Hepatocyte (in vitro differentiated cells): ENCODE results near the gene DOCK2. TPM values are rescaled to one million over a fixed set of nuclear protein-coding genes. Genes with fewer than 3 reads are reported as not detected.

Experiments used
- DNase-seq: peaks from one replicate; pipeline ENCODE4 v3.0.0-alpha.2; 2016; ENCODE audit warnings: low spot score
- H2AFZ ChIP-seq: fragments of 200-600 bp; sonication (generic); 2 replicates; pipeline ENCODE4 v1.6.0; 2016; ENCODE audit warnings: antibody characterized with exemption, mild to moderate bottlenecking
- H3K27ac ChIP-seq: fragments of 200-600 bp; sonication (generic); 2 replicates; pipeline ENCODE4 v1.5.1; 2016; ENCODE audit warnings: mild to moderate bottlenecking
- H3K27me3 ChIP-seq: fragments of 200-600 bp; sonication (generic); 2 replicates; pipeline ENCODE4 v1.6.1; 2016
- H3K36me3 ChIP-seq: fragments of 200-600 bp; sonication (generic); replicated peaks from 2 replicates; pipeline ENCODE4 v1.5.1; 2016; ENCODE audit warnings: low read depth; ENCODE audit not compliant: insufficient read depth
- H3K4me1 ChIP-seq: fragments of 200-600 bp; sonication (generic); 2 replicates; pipeline ENCODE4 v1.5.1; 2016; ENCODE audit warnings: mild to moderate bottlenecking, moderate library complexity; ENCODE audit not compliant: insufficient read depth
- H3K4me2 ChIP-seq: fragments of 200-600 bp; sonication (generic); 2 replicates; pipeline ENCODE4 v1.6.0; 2016
- H3K4me3 ChIP-seq: fragments of 200-600 bp; sonication (generic); 2 replicates; pipeline ENCODE4 v1.5.1; 2016; ENCODE audit warnings: mild to moderate bottlenecking
- H3K79me2 ChIP-seq: fragments of 200-600 bp; sonication (generic); 2 replicates; pipeline ENCODE4 v1.6.0; 2017; ENCODE audit warnings: mild to moderate bottlenecking
- H3K9me2 ChIP-seq: fragments of 200-600 bp; sonication (generic); replicated peaks from 2 replicates; pipeline ENCODE4 v1.6.0; 2017; ENCODE audit warnings: mild to moderate bottlenecking; ENCODE audit not compliant: insufficient read depth
- H3K9me3 ChIP-seq: fragments of 200-600 bp; sonication (generic); 2 replicates; pipeline ENCODE4 v1.5.1; 2016; ENCODE audit warnings: low read depth, mild to moderate bottlenecking
- H4K20me1 ChIP-seq: fragments of 200-600 bp; sonication (generic); 2 replicates; pipeline ENCODE4 v1.6.0; 2016; ENCODE audit warnings: mild to moderate bottlenecking; ENCODE audit not compliant: insufficient read depth, poor library complexity, severe bottlenecking
- EZH2 ChIP-seq: fragments of 200-600 bp; sonication (generic); IDR thresholded peaks from 2 replicates; pipeline ENCODE4 v1.6.1; 2016; ENCODE audit warnings: antibody characterized with exemption, mild to moderate bottlenecking, borderline replicate concordance
- EZH2phosphoT487 ChIP-seq: fragments of 200-600 bp; sonication (generic); IDR thresholded peaks from one replicate; pipeline ENCODE4 v1.6.1; 2018; ENCODE audit warnings: antibody characterized with exemption, mild to moderate bottlenecking, low read depth, moderate library complexity; ENCODE audit not compliant: unreplicated experiment, severe bottlenecking
- WGBS: methylation state at CpG from one replicate; pipeline ENCODE4 v1.1.6; 2016; ENCODE audit warnings: low lambda C conversion rate; ENCODE audit errors: missing lambda C conversion rate; 5-methylcytosine and 5-hydroxymethylcytosine counted together
- polyA plus RNA-seq: library from polyadenylated mRNA; unstranded; fragments of >200 nt; fragmentation: Nextera tagmentation; extraction: Ambion mirVana; gene quantifications from 2 replicates; pipeline ENCODE4 v1.2.1, GENCODE V29; 2016
- total RNA-seq: library from RNA; depleted of rRNA; stranded (reverse); fragments of >200 nt; gene quantifications from 2 replicates; pipeline ENCODE4 v1.2.3, GENCODE V29; 2014
- TF ChIP-seq, protein P1 (sequence below): fragments of 200-600 bp; sonication (generic); IDR thresholded peaks from 2 replicates; pipeline ENCODE4 v1.5.1; 2016; ENCODE audit warnings: antibody characterized with exemption, mild to moderate bottlenecking; ENCODE audit not compliant: poor library complexity

The DOCK2 gene
- total and polyA plus RNA-seq, 2 experiments from 2014 or later = 0.60 TPM; not detected in 1

DNA sequence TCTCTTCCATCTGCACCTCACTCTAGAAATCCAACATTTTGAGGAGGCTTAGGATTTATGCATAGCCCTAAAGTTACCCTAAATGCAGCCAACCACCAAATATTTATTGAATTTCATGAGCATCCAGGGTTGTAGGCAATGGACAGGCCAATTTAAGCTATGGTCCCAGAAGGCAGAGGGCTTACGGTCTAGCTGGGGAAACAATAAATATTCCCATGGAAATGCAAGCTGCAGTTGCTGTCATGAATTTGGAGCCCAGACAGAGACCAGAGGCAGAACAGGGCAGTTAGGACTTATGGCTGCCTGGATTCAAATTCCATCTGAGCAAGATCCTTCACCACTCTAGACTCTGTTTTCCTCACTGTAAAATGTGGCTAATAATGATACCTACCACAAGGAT is 352.3 kb downstream of the DOCK2 start:
- no peak overlapping the region for H3K4me2 ChIP-seq
- 75% methylated on average over 1 of the region's 1 CpG for WGBS
- TF ChIP-seq EZH2phosphoT487 (no peak), EZH2 (no peak)
- TF ChIP-seq, protein P1, sequence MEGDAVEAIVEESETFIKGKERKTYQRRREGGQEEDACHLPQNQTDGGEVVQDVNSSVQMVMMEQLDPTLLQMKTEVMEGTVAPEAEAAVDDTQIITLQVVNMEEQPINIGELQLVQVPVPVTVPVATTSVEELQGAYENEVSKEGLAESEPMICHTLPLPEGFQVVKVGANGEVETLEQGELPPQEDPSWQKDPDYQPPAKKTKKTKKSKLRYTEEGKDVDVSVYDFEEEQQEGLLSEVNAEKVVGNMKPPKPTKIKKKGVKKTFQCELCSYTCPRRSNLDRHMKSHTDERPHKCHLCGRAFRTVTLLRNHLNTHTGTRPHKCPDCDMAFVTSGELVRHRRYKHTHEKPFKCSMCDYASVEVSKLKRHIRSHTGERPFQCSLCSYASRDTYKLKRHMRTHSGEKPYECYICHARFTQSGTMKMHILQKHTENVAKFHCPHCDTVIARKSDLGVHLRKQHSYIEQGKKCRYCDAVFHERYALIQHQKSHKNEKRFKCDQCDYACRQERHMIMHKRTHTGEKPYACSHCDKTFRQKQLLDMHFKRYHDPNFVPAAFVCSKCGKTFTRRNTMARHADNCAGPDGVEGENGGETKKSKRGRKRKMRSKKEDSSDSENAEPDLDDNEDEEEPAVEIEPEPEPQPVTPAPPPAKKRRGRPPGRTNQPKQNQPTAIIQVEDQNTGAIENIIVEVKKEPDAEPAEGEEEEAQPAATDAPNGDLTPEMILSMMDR = no peak

DNA sequence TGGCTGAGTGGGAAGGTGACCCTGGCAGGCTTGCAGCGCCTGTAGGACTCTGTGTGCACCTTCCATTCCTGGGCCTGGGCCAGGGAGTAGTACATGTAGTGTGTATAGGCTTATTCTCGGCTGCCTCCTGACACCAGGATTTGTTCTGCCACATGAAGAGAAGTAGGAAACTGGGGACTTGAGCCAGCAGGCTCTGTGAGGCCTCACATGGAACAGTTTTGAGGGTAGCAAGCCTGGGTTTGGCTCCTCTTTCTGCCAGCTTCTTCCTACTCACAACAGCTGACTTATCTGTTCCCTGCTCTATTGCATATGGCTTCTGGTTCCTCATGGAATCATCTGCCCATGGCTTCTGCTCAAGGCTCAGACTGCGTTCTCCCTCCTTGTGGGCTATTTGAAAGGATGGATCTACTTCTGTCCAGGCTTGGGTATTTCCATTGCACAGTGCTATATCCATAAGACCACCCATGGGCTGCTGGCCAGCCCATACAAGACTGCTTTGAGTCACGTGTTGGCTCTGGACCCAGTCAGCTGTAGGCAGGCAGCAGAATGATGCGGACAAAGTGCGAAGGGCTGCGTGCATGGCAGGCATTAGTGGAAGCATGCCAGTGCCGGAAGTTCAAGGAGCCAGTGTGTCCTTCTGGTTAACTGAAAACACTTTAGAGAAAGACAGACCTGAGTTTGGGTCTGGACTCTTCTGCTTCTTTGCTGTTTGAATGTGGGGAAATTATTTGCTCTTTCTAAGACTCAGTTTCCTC is 354.2 kb downstream of the DOCK2 start:
- no peak for DNase-seq
- no peak overlapping the region for H3K27ac ChIP-seq
- H3K4me1 ChIP-seq = no peaks in the 10 kb centered on the region
- H3K9me3 ChIP-seq = no peaks in the 10 kb centered on the region
- H3K9me2 ChIP-seq = no peaks in the 10 kb centered on the region
- no peak overlapping the region for H2AFZ ChIP-seq
- H4K20me1 ChIP-seq = no peaks in the 10 kb centered on the region
- peaks cover 9% of the 10 kb centered on the region for H3K27me3 ChIP-seq
- no peak overlapping the region for H3K4me2 ChIP-seq
- no peak overlapping the region for H3K4me3 ChIP-seq
- WGBS = 95% methylated on average over 8 of the region's 8 CpGs
- no peaks in the 10 kb centered on the region for H3K36me3 ChIP-seq
- H3K79me2 ChIP-seq = no peaks in the 10 kb centered on the region
- no peak for TF ChIP-seq EZH2
- TF ChIP-seq, protein P1 = no peak
- TF ChIP-seq EZH2phosphoT487 = no peak

More for the DNA sequence above, 352.3 kb downstream of the DOCK2 start:
- no peaks in the 10 kb centered on the region for H3K9me3 ChIP-seq
- H3K4me3 ChIP-seq = no peak overlapping the region
- H3K4me1 ChIP-seq = no peaks in the 10 kb centered on the region
- H3K9me2 ChIP-seq = no peaks in the 10 kb centered on the region
- H3K79me2 ChIP-seq = no peaks in the 10 kb centered on the region
- no peak overlapping the region for H3K27ac ChIP-seq
- DNase-seq = no peak
- peaks cover 9% of the 10 kb centered on the region for H3K27me3 ChIP-seq
- H3K36me3 ChIP-seq = no peaks in the 10 kb centered on the region
- H2AFZ ChIP-seq = no peak overlapping the region
- no peaks in the 10 kb centered on the region for H4K20me1 ChIP-seq

DNA sequence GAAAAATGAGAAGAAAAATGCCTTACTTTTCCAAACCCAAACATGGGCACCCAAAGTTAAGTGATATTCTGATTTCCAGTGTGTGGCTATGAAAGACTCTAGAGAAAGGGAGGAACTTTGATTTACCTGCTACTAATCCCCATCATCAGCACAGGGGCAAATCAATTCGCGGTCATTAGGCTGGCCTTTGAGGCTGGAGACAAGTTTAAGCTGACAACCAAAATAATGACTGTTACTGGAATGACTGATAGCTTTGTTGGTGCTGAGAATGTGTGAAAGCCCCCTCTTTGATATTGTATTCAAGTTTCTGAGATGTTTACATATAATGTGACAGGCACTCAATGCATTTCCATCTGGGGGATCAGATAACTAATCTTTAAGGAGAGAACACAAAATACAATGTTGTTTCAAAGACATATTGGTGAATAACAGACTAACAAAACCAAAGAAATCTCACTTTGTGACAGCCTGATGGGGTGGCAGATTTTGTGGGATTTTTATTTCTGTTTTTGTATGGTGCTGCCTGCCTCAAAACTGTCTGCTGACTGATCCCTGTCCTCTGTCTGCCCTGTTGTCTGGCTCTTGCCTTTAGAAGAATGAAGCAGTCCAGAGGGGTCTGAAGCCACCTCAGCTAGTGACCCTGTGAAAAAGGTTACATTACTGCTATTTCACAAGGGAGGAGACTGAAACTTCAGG is 355.9 kb downstream of the DOCK2 start:
- Histone ChIP-seq H3K9me3 (no peaks in the 10 kb centered on the region), H4K20me1 (no peaks in the 10 kb centered on the region), H3K4me1 (no peaks in the 10 kb centered on the region), H3K36me3 (no peaks in the 10 kb centered on the region), H3K27ac (no peak overlapping the region), H3K79me2 (no peaks in the 10 kb centered on the region), H3K4me2 (no peak overlapping the region), H2AFZ (no peak overlapping the region), H3K9me2 (no peaks in the 10 kb centered on the region), H3K27me3 (peaks cover 4% of the 10 kb centered on the region), H3K4me3 (no peak overlapping the region)
- DNase-seq = no peak
- TF ChIP-seq EZH2phosphoT487 (no peak), EZH2 (no peak)
- TF ChIP-seq, protein P1 = no peak
- 58% methylated on average over 2 of the region's 2 CpGs for WGBS
